ENCODE measurements around the gene SCT. TPM values are rescaled to one million over a fixed set of nuclear protein-coding genes. Genes with fewer than 3 reads are reported as not detected.

SCT gene
- total and polyA plus RNA-seq, 2 experiments from 2014 or later = 2.6 TPM; not detected in 1

- H3K27me3 Mint-ChIP-seq (ENCODE audit: insufficient read depth, low read depth, poor library complexity) = no peaks in the 10 kb centered on the region
- H3K36me3 ChIP-seq (ENCODE audit: insufficient read depth) = peaks cover 20% of the 10 kb centered on the region
- H3K4me2 ChIP-seq = no peak overlapping the region
- H3K27ac Mint-ChIP-seq = no peak overlapping the region; the same call in 1 of the 2 replicates
- H3K9me2 ChIP-seq (ENCODE audit: insufficient read depth) = no peaks in the 10 kb centered on the region
- H3K79me2 ChIP-seq (replicated peaks; ENCODE audit: insufficient read depth) = no peaks in the 10 kb centered on the region; the same call in 1 of the 2 replicates
- H3K9me3 Mint-ChIP-seq = no peaks in the 10 kb centered on the region
- ATAC-seq = no peak
- no peaks in the 10 kb centered on the region for H3K4me1 ChIP-seq (ENCODE audit: insufficient read depth)
- no peak overlapping the region for H3K27ac ChIP-seq (ENCODE audit: low read depth)
- no peak overlapping the region for H3K4me3 Mint-ChIP-seq
- H3K4me3 ChIP-seq = no peak overlapping the region
- no peaks in the 10 kb centered on the region for H3K4me1 Mint-ChIP-seq
- peaks cover 40% of the 10 kb centered on the region for H3K36me3 Mint-ChIP-seq (ENCODE audit: low read depth)
- no peak overlapping the region for H2AFZ ChIP-seq
- no peak for TF ChIP-seq ZNF114 (CRISPR knock-in tag; IDR thresholded peaks at IDR 0.05)
- no peak for TF ChIP-seq CTCF (conservative IDR thresholded peaks at IDR 0.05; ENCODE audit: low read depth in 2 of 2)
- TF ChIP-seq POLR2AphosphoS5 (IDR thresholded peaks at IDR 0.05; ENCODE audit: low read depth) = no peak
- no peak for TF ChIP-seq ZNF331 (CRISPR knock-in tag; IDR thresholded peaks at IDR 0.05; ENCODE audit: low read depth)
- no peak for TF ChIP-seq EZH2phosphoT487 (IDR thresholded peaks at IDR 0.05; ENCODE audit: unreplicated experiment)
- TF ChIP-seq ETS1 (IDR thresholded peaks at IDR 0.05) = no peak
- TF ChIP-seq STAT1 (IDR thresholded peaks at IDR 0.05; ENCODE audit: unreplicated experiment) = no peak
- TF ChIP-seq NANOG (IDR thresholded peaks at IDR 0.05; ENCODE audit: borderline replicate concordance) = no peak
- no peak for TF ChIP-seq JUNB (IDR thresholded peaks at IDR 0.05; ENCODE audit: unreplicated experiment)
- no peak for TF ChIP-seq ZNF462 (CRISPR knock-in tag; IDR thresholded peaks at IDR 0.05)
- TF ChIP-seq CREB1 (CRISPR knock-in tag; IDR thresholded peaks at IDR 0.05; ENCODE audit: low read depth) = no peak
- no peak for TF ChIP-seq REST (IDR thresholded peaks at IDR 0.05; ENCODE audit: unreplicated experiment)
- TF ChIP-seq EZH2 (IDR thresholded peaks at IDR 0.05; ENCODE audit: low read depth, unreplicated experiment) = no peak
- no peak for DNase-seq (ENCODE audit: low spot score)
- H3K27me3 ChIP-seq (ENCODE audit: insufficient read depth) = no peaks in the 10 kb centered on the region
- peaks cover 14% of the 10 kb centered on the region; the same call in 1 of the 2 replicates for H3F3A ChIP-seq (replicated peaks; ENCODE audit: low read depth)
- H4K20me1 ChIP-seq (replicated peaks; ENCODE audit: insufficient read depth) = peaks cover 4% of the 10 kb centered on the region; the same call in 1 of the 2 replicates
Measured at GRCh38 chr11:673866-674265, 46.9 kb upstream of the SCT start.

All from GM23338 (cell line).